PC-9 (cell line): ENCODE data around the gene PADI1.

Experiments used
- EZH2 ChIP-seq: fragments of 200-600 bp; sonication (generic); IDR thresholded peaks from 2 replicates; pipeline ENCODE4 v1.8.0; 2017; ENCODE audit warnings: antibody characterized with exemption, low read depth
- TF ChIP-seq, protein P1 (sequence below): fragments of 200-600 bp; sonication (generic); conservative IDR thresholded peaks from 2 replicates; pipeline ENCODE4 v1.6.1; 2017; ENCODE audit warnings: mixed run types, antibody characterized with exemption, mild to moderate bottlenecking, moderate library complexity

- TF ChIP-seq, protein P1, sequence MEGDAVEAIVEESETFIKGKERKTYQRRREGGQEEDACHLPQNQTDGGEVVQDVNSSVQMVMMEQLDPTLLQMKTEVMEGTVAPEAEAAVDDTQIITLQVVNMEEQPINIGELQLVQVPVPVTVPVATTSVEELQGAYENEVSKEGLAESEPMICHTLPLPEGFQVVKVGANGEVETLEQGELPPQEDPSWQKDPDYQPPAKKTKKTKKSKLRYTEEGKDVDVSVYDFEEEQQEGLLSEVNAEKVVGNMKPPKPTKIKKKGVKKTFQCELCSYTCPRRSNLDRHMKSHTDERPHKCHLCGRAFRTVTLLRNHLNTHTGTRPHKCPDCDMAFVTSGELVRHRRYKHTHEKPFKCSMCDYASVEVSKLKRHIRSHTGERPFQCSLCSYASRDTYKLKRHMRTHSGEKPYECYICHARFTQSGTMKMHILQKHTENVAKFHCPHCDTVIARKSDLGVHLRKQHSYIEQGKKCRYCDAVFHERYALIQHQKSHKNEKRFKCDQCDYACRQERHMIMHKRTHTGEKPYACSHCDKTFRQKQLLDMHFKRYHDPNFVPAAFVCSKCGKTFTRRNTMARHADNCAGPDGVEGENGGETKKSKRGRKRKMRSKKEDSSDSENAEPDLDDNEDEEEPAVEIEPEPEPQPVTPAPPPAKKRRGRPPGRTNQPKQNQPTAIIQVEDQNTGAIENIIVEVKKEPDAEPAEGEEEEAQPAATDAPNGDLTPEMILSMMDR: no peak
- TF ChIP-seq EZH2: no peak
Observed at GRCh38 chr1:17156108-17156507, 48.8 kb upstream of the PADI1 start.
